ENCODE measurements around the gene SLC7A1. TPM values are rescaled to one million over a fixed set of nuclear protein-coding genes. Genes with fewer than 3 reads are reported as not detected.
A peak's percentile ranks its signal among the peaks of the same experiment; 100 is the strongest.

Gene SLC7A1
- total and polyA plus RNA-seq, 2 donors (not counting 1 experiment from before 2014, with no cell fraction given): 15.4 to 26.6 TPM

DNA sequence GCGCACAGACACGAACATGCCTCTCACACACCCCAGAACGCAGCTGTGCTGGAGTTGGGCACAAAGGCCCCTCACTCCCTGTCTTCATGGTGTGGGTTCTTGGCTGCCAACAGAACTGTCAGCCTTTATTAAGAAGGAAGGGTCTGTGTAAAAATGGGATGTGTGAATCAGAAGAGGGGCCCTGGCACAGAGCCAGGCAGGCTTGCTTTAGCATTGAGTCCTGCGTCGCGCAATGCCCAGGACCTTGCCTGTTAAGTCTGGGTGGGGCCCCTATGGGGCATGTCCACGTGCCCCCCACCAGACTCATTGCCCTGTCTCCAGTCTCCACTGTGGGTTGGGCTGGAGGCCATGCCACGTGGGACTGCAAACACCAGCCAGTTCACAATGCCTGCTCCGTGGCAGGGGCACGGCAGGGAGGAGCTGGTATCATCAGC is 84.8 kb downstream of the SLC7A1 start:
- no peak for DNase-seq (ENCODE audit: low read depth in 2 of 2)

DNA sequence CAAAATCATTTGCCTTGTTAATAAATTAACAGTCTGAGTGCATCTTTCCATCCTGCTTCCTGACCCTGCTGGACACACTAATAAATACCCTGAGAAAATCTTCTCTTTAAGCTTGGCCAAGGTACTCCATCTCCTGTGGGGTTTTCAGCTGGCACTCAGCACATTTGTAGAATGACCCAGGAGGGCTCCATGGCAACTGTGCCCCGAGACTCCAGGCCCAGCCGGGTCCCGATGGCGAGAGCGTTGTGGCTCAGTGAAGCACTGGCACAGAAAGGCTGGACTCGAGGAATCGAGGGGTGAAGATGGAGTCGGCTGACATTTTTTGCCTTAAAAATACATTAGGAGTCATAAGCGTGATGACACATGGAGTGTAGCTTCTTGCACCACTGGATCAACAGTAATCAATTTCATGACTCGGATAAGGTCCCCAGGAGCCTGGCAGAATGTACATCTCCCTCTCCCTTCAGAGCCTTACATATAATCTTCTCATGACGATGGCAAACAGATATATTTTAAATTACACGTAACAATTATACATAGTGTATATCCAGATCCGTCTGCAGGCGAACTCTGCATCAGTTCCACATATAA is 85.4 kb downstream of the SLC7A1 start:
- TF ChIP-seq, protein P1, sequence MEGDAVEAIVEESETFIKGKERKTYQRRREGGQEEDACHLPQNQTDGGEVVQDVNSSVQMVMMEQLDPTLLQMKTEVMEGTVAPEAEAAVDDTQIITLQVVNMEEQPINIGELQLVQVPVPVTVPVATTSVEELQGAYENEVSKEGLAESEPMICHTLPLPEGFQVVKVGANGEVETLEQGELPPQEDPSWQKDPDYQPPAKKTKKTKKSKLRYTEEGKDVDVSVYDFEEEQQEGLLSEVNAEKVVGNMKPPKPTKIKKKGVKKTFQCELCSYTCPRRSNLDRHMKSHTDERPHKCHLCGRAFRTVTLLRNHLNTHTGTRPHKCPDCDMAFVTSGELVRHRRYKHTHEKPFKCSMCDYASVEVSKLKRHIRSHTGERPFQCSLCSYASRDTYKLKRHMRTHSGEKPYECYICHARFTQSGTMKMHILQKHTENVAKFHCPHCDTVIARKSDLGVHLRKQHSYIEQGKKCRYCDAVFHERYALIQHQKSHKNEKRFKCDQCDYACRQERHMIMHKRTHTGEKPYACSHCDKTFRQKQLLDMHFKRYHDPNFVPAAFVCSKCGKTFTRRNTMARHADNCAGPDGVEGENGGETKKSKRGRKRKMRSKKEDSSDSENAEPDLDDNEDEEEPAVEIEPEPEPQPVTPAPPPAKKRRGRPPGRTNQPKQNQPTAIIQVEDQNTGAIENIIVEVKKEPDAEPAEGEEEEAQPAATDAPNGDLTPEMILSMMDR (conservative IDR thresholded peaks at IDR 0.05 in 1 of 2, IDR thresholded peaks at IDR 0.05 in 1 of 2; ENCODE audit: low read depth in 1 of 2, low read length in 2 of 2): no peak
- TF ChIP-seq EZH2 (IDR thresholded peaks at IDR 0.05; ENCODE audit: low read length, missing control alignments): no peak
- peak in 1 of 2 donors; percentile 69 for DNase-seq (ENCODE audit: low read depth in 2 of 2)

More for the DNA sequence above, 84.8 kb downstream of the SLC7A1 start:
- no peaks in the 10 kb centered on the region for H3K9me3 ChIP-seq (ENCODE audit: control insufficient read depth, insufficient read depth, low read depth, low read length)
- peaks cover 7% of the 10 kb centered on the region for H3K36me3 ChIP-seq (ENCODE audit: control insufficient read depth, insufficient read depth, low read length)
- H3K4me3 ChIP-seq (replicated peaks in 1 of 4; ENCODE audit: control extremely low read depth in 1 of 4, insufficient read depth in 1 of 4, low read depth in 3 of 4, low read length in 4 of 4): no peak overlapping the region
- TF ChIP-seq, protein P1 (conservative IDR thresholded peaks at IDR 0.05 in 1 of 2, IDR thresholded peaks at IDR 0.05 in 1 of 2; ENCODE audit: low read depth in 1 of 2, low read length in 2 of 2): no peak
- TF ChIP-seq EZH2 (IDR thresholded peaks at IDR 0.05; ENCODE audit: low read length, missing control alignments): no peak
- H2AFZ ChIP-seq (ENCODE audit: low read length): no peak overlapping the region
- H3K4me2 ChIP-seq (ENCODE audit: extremely low read depth, insufficient read depth, low read length): no peak overlapping the region
- no peak overlapping the region for H3K9ac ChIP-seq (ENCODE audit: insufficient read depth, low read length)
- no peak overlapping the region for H3K27ac ChIP-seq (ENCODE audit: insufficient read depth, low read length)
- H3K4me1 ChIP-seq (ENCODE audit: control insufficient read depth, extremely low read depth, insufficient read depth, low read length): peaks cover 3% of the 10 kb centered on the region
- no peaks in the 10 kb centered on the region for H3K27me3 ChIP-seq (ENCODE audit: control insufficient read depth, insufficient read depth, low read length)
- H3K79me2 ChIP-seq (ENCODE audit: control insufficient read depth, insufficient read depth, low read length): no peaks in the 10 kb centered on the region
- no peaks in the 10 kb centered on the region for H4K20me1 ChIP-seq (ENCODE audit: control insufficient read depth, extremely low read depth, insufficient read depth, low read length)

DNA sequence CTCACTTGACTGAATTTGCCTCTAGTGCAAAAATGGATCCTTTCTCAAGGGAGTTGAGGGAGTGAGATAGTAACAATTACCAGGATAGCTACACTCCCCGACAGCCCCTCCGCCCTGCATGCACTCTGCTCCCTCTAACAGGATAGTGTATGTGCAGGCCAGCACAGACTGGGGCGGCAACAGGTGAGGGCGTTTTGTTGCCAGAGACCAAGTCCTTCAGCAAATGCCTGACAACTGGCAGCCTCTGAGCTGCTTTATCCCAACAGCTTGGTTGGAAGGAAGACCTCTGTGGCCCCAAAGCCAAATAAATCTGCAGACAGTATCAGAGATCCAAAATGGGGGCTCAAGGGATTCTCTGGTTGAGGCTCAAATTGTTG is 86.6 kb downstream of the SLC7A1 start:
- TF ChIP-seq EZH2 (IDR thresholded peaks at IDR 0.05; ENCODE audit: low read length, missing control alignments): no peak
- TF ChIP-seq, protein P1 (conservative IDR thresholded peaks at IDR 0.05 in 1 of 2, IDR thresholded peaks at IDR 0.05 in 1 of 2; ENCODE audit: low read depth in 1 of 2, low read length in 2 of 2): no peak
- no peak overlapping the region for H3K4me3 ChIP-seq (replicated peaks in 1 of 4; ENCODE audit: control extremely low read depth in 1 of 4, insufficient read depth in 1 of 4, low read depth in 3 of 4, low read length in 4 of 4)
- peaks cover 4% of the 10 kb centered on the region for H3K36me3 ChIP-seq (ENCODE audit: control insufficient read depth, insufficient read depth, low read length)
- H4K20me1 ChIP-seq (ENCODE audit: control insufficient read depth, extremely low read depth, insufficient read depth, low read length): no peaks in the 10 kb centered on the region
- H3K9ac ChIP-seq (ENCODE audit: insufficient read depth, low read length): no peak overlapping the region
- no peaks in the 10 kb centered on the region for H3K9me3 ChIP-seq (ENCODE audit: control insufficient read depth, insufficient read depth, low read depth, low read length)
- peaks cover 2% of the 10 kb centered on the region for H3K27me3 ChIP-seq (ENCODE audit: control insufficient read depth, insufficient read depth, low read length)
- H2AFZ ChIP-seq (ENCODE audit: low read length): no peak overlapping the region
- H3K4me1 ChIP-seq (ENCODE audit: control insufficient read depth, extremely low read depth, insufficient read depth, low read length): peaks cover 3% of the 10 kb centered on the region
- no peak overlapping the region for H3K27ac ChIP-seq (ENCODE audit: insufficient read depth, low read length)
- DNase-seq (ENCODE audit: low read depth in 2 of 2): no peak
- no peaks in the 10 kb centered on the region for H3K79me2 ChIP-seq (ENCODE audit: control insufficient read depth, insufficient read depth, low read length)
- H3K4me2 ChIP-seq (ENCODE audit: extremely low read depth, insufficient read depth, low read length): no peak overlapping the region

More for the DNA sequence above, 85.4 kb downstream of the SLC7A1 start:
- H3K36me3 ChIP-seq (ENCODE audit: control insufficient read depth, insufficient read depth, low read length): peaks cover 7% of the 10 kb centered on the region
- no peaks in the 10 kb centered on the region for H4K20me1 ChIP-seq (ENCODE audit: control insufficient read depth, extremely low read depth, insufficient read depth, low read length)
- peaks cover 3% of the 10 kb centered on the region for H3K4me1 ChIP-seq (ENCODE audit: control insufficient read depth, extremely low read depth, insufficient read depth, low read length)
- no peaks in the 10 kb centered on the region for H3K9me3 ChIP-seq (ENCODE audit: control insufficient read depth, insufficient read depth, low read depth, low read length)
- no peak overlapping the region for H2AFZ ChIP-seq (ENCODE audit: low read length)
- no peak overlapping the region for H3K9ac ChIP-seq (ENCODE audit: insufficient read depth, low read length)
- no peaks in the 10 kb centered on the region for H3K79me2 ChIP-seq (ENCODE audit: control insufficient read depth, insufficient read depth, low read length)
- no peak overlapping the region for H3K4me2 ChIP-seq (ENCODE audit: extremely low read depth, insufficient read depth, low read length)
- H3K4me3 ChIP-seq (replicated peaks in 1 of 4; ENCODE audit: control extremely low read depth in 1 of 4, insufficient read depth in 1 of 4, low read depth in 3 of 4, low read length in 4 of 4): no peak overlapping the region
- H3K27ac ChIP-seq (ENCODE audit: insufficient read depth, low read length): no peak overlapping the region
- no peaks in the 10 kb centered on the region for H3K27me3 ChIP-seq (ENCODE audit: control insufficient read depth, insufficient read depth, low read length)

Measured in fibroblast of lung (primary cell).